Measurements from ENCODE around the gene SYNJ1.

SYNJ1 gene

DNA sequence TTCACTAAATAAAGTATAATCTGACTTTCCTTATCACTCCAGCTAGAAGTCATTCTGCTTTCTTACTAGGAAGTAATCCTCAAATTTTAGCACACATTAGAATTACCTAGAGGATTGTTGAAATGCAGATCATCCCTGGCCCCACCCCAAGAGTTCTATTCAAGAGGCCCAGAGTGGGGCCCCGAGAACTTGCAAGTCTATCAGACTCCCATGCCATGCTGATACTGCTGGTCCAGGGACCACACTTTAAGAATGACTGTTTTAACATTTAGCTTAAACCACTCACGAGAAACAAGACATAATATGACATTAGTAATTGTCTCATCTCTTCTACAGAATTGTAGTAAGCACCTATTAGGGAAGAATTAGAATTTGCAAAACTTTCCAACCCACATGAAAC, 7.7 kb upstream of the SYNJ1 start:
- TF ChIP-seq, protein P1, sequence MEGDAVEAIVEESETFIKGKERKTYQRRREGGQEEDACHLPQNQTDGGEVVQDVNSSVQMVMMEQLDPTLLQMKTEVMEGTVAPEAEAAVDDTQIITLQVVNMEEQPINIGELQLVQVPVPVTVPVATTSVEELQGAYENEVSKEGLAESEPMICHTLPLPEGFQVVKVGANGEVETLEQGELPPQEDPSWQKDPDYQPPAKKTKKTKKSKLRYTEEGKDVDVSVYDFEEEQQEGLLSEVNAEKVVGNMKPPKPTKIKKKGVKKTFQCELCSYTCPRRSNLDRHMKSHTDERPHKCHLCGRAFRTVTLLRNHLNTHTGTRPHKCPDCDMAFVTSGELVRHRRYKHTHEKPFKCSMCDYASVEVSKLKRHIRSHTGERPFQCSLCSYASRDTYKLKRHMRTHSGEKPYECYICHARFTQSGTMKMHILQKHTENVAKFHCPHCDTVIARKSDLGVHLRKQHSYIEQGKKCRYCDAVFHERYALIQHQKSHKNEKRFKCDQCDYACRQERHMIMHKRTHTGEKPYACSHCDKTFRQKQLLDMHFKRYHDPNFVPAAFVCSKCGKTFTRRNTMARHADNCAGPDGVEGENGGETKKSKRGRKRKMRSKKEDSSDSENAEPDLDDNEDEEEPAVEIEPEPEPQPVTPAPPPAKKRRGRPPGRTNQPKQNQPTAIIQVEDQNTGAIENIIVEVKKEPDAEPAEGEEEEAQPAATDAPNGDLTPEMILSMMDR (IDR thresholded peaks at IDR 0.05; ENCODE audit: low read depth, low read length): no peak
- in situ Hi-C loops (cut with HindIII; ENCODE audit: low sequenced_read_pairs): no loop called here
- DNase-seq (ENCODE audit: low read depth, low spot score): no peak
- H3K4me3 ChIP-seq (ENCODE audit: low read depth, low read length): no peak overlapping the region

DNA sequence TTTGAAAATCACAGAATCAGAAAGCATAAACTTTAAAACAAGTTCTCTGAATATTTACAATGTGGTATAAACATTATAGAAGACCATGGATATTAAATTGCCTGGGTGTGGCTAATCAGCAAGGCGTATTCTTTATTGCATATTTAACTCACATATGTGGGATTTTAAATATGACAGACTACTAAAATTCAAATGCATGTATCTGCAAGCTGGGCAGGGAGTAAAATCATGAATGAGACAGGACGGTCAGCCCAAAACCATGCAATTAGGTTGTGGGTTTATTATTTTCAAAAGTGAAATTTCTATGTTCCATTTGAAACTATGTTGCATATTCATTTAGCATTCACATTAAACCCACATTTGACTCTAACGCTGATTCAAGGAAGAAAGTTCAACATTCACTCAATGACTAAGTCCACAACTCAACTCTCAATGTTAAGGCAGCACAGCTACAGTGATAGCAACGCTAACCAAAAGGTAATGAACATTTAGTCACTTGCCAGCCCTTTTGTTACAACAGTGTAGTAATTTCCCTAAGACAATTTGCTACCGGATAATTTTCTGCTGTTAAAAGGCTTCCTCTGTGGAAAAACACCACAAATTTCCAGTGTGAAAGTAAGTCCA, 6.3 kb upstream of the SYNJ1 start:
- no peak overlapping the region for H3K4me3 ChIP-seq (ENCODE audit: low read depth, low read length)
- in situ Hi-C loops (cut with HindIII; ENCODE audit: low sequenced_read_pairs): no loop called here
- TF ChIP-seq, protein P1 (IDR thresholded peaks at IDR 0.05; ENCODE audit: low read depth, low read length): no peak
- no peak for DNase-seq (ENCODE audit: low read depth, low spot score)

DNA sequence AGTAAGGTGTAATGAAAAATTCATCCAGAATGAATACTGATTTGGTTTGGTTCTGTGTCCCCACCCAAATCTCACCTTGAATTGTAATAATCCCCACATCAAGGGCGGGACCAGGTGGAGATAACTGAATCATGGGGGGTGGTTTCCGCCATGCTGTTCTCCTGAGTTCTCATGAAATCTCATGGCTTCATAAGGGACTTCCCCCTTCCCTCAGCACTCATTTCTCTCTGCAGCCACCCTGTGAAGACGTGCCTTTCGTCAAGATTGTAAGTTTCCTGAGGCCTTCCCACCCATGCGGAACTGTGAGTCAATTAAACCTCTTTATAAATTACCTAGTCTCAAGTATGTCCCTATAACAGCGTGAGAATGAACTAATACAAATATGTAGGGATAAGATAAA, 5.5 kb upstream of the SYNJ1 start:
- TF ChIP-seq, protein P1 (IDR thresholded peaks at IDR 0.05; ENCODE audit: low read depth, low read length): no peak
- no peak overlapping the region for H3K4me3 ChIP-seq (ENCODE audit: low read depth, low read length)
- in situ Hi-C loops (cut with HindIII; ENCODE audit: low sequenced_read_pairs): no loop called here
- DNase-seq (ENCODE audit: low read depth, low spot score): no peak

DNA sequence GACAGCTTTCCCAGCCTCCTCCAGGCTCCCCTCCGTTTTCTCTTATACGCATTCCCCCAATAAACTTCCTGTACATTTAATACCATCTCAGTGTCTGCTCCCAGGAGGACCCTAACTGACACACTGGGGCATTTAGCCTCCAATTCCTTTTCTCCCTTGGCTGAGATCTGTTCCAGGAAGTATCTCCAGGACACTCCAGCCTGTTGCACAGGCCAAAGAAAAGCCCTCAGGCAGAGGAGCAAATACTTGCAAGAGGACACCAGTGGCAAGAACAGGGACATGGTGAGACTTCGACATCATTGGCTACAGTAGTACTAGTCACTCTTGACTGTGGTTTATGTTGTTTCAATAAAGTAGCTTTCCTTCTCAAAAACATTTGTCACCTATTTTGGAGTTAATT, 4.7 kb upstream of the SYNJ1 start:
- DNase-seq (ENCODE audit: low read depth, low spot score): no peak
- in situ Hi-C loops (cut with HindIII; ENCODE audit: low sequenced_read_pairs): no loop called here
- no peak overlapping the region for H3K4me3 ChIP-seq (ENCODE audit: low read depth, low read length)
- TF ChIP-seq, protein P1 (IDR thresholded peaks at IDR 0.05; ENCODE audit: low read depth, low read length): no peak

DNA sequence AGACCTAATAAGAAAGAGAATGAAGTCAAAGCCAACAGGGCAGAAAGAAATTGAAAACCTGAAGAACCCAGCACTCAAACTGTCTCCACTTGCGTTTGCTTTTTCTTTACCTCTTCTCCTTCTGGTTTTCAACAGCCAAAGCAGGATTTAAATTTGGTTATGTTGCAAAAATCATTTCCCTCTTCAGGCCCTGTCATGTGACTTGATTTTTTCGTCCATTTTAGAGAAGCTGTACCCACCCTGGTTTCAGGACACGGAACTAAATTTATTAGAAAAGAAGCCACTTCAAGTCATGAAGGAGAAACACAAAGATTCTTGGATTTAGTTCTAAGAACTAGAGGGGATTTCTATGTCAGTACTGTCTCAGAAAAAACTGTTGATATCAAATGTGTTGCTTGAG, 1.0 kb upstream of the SYNJ1 start:
- in situ Hi-C loops (cut with HindIII; ENCODE audit: low sequenced_read_pairs): no loop called here
- no peak for DNase-seq (ENCODE audit: low read depth, low spot score)
- TF ChIP-seq, protein P1 (IDR thresholded peaks at IDR 0.05; ENCODE audit: low read depth, low read length): no peak
- peak overlapping the region; percentile 93 for H3K4me3 ChIP-seq (ENCODE audit: low read depth, low read length)

DNA sequence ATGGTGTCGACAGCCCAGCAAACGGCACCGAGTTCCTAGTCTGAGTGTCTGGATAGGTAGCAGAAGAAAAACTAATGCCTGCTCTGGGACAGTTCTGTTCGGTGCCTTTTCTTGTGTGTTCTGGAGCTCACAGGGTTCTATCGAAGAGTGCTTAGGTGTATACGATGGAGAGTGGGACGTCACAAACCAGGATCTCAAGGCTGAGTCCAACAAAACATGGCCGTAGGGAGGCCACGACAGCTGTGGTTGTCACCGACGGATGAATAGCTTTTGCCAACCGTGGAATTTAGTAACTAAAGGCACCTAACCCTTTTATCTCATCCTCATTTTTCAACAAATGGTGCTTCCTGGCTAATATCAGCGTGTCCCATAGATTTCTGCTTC, 635 bp upstream of the SYNJ1 start:
- no peak for DNase-seq (ENCODE audit: low read depth, low spot score)
- in situ Hi-C loops (cut with HindIII; ENCODE audit: low sequenced_read_pairs): no loop called here
- H3K4me3 ChIP-seq (ENCODE audit: low read depth, low read length): peak overlapping the region; percentile 93
- TF ChIP-seq, protein P1 (IDR thresholded peaks at IDR 0.05; ENCODE audit: low read depth, low read length): no peak

Data from astrocyte of the spinal cord (primary cell).